ENCODE results near the gene MAP3K6. TPM values are rescaled to one million over a fixed set of nuclear protein-coding genes. Genes with fewer than 3 reads are reported as not detected.

Gene MAP3K6
- total and polyA plus RNA-seq, 2 donors (not counting 3 experiments of a cell fraction or from before 2014, with no cell fraction given) = 9.9 to 12.4 TPM

DNA sequence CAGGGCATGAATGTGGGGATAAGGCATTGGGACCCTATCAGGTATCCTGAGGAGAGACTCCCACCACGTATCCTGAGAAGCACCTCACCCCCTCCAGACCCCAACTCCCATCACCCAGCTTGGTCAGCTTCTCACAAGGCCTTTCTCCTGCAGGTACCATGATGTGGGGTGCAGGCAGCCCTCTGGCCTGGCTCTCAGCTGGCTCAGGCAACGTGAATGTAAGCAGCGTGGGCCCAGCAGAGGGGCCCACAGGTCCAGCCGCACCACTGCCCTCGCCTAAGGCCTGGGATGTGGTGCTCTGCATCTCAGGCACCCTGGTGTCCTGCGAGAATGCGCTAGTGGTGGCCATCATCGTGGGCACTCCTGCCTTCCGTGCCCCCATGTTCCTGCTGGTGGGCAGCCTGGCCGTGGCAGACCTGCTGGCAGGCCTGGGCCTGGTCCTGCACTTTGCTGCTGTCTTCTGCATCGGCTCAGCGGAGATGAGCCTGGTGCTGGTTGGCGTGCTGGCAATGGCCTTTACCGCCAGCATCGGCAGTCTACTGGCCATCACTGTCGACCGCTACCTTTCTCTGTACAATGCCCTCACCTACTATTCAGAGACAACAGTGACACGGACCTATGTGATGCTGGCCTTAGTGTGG, 27.0 kb upstream of the MAP3K6 start:
- Histone ChIP-seq H4K20me1 (replicated peaks; ENCODE audit: control insufficient read depth, extremely low read depth, insufficient read depth, low read length) (no peaks in the 10 kb centered on the region), H3K27me3 (ENCODE audit: control insufficient read depth in 2 of 2, insufficient read depth in 2 of 2, low read length in 2 of 2) (no peaks in the 10 kb centered on the region), H3K36me3 (ENCODE audit: control insufficient read depth in 2 of 2, extremely low read depth in 1 of 2, insufficient read depth in 2 of 2, low read length in 2 of 2) (no peaks in the 10 kb centered on the region), H3K9ac (replicated peaks; ENCODE audit: extremely low read depth, insufficient read depth, low read length) (no peak overlapping the region), H3K79me2 (ENCODE audit: control insufficient read depth, insufficient read depth, low read length) (peaks cover 5% of the 10 kb centered on the region), H3K4me1 (ENCODE audit: control insufficient read depth, extremely low read depth, insufficient read depth, low read length) (peaks cover 18% of the 10 kb centered on the region), H3K27ac (ENCODE audit: insufficient read depth, low read depth, low read length) (no peak overlapping the region), H3K9me3 (replicated peaks; ENCODE audit: control insufficient read depth, insufficient read depth, low read length) (no peaks in the 10 kb centered on the region), H2AFZ (ENCODE audit: low read depth, low read length) (no peak overlapping the region), H3K9me1 (replicated peaks; ENCODE audit: control insufficient read depth, extremely low read depth, insufficient read depth, low read length) (no peaks in the 10 kb centered on the region), H3K4me2 (ENCODE audit: insufficient read depth, low read length) (no peak overlapping the region), H3K4me3 (replicated peaks in 1 of 3; ENCODE audit: insufficient read depth in 1 of 3, low read depth in 1 of 3, low read length in 3 of 3) (no peak overlapping the region)
- DNase-seq (ENCODE audit: low read depth, low spot score) = no peak
- dilution Hi-C loops (cut with MboI; ENCODE audit: extremely low pct_ligation_motif_present, low sequenced_read_pairs) (no loop called here), intact Hi-C loops (cut with micrococcal nuclease) (loop anchor here (5.0 to 10.0 kb wide), 3 partner anchors 71 to 351 kb away; partner anchors contain the start of gene TMEM222)
- BruUV-seq (replicated peaks) = no TSS peak
- TF ChIP-seq, protein P1, sequence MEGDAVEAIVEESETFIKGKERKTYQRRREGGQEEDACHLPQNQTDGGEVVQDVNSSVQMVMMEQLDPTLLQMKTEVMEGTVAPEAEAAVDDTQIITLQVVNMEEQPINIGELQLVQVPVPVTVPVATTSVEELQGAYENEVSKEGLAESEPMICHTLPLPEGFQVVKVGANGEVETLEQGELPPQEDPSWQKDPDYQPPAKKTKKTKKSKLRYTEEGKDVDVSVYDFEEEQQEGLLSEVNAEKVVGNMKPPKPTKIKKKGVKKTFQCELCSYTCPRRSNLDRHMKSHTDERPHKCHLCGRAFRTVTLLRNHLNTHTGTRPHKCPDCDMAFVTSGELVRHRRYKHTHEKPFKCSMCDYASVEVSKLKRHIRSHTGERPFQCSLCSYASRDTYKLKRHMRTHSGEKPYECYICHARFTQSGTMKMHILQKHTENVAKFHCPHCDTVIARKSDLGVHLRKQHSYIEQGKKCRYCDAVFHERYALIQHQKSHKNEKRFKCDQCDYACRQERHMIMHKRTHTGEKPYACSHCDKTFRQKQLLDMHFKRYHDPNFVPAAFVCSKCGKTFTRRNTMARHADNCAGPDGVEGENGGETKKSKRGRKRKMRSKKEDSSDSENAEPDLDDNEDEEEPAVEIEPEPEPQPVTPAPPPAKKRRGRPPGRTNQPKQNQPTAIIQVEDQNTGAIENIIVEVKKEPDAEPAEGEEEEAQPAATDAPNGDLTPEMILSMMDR (IDR thresholded peaks at IDR 0.05; ENCODE audit: extremely low read depth in 1 of 2, insufficient read depth in 1 of 2, low read depth in 1 of 2, low read length in 2 of 2) = no peak
- TF ChIP-seq, protein P2, sequence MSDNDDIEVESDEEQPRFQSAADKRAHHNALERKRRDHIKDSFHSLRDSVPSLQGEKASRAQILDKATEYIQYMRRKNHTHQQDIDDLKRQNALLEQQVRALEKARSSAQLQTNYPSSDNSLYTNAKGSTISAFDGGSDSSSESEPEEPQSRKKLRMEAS (IDR thresholded peaks at IDR 0.05; ENCODE audit: insufficient read depth, insufficient read length) = no peak
- TF ChIP-seq GATA2 (IDR thresholded peaks at IDR 0.05; ENCODE audit: insufficient read depth, insufficient read length, low read depth, low read length) = no peak
- TF ChIP-seq FOS (IDR thresholded peaks at IDR 0.05; ENCODE audit: borderline replicate concordance, insufficient read depth, low read length) = no peak
- TF ChIP-seq POLR2A (IDR thresholded peaks at IDR 0.05; ENCODE audit: low read depth, low read length) = no peak
- TF ChIP-seq JUN (IDR thresholded peaks at IDR 0.05; ENCODE audit: borderline replicate concordance, insufficient read depth, insufficient read length, low read depth) = no peak
- no peak for TF ChIP-seq POLR2AphosphoS5 (IDR thresholded peaks at IDR 0.05; ENCODE audit: insufficient read depth, low read depth, low read length)
- TF ChIP-seq MYC (IDR thresholded peaks at IDR 0.05; ENCODE audit: low read depth, low read length) = no peak
- TF ChIP-seq EZH2 (IDR thresholded peaks at IDR 0.05; ENCODE audit: borderline replicate concordance, low read depth, low read length, severe bottlenecking) = no peak
- ChIA-PET POLR2A (no interaction called here), CTCF (interaction anchor here (1.0 to 6.6 kb wide), 7 partner anchors 27 to 349 kb away, joined by 3 to 275 read pairs (median 5); partner anchors contain the start of gene MAP3K6)
- no peak for FAIRE-seq

Data from endothelial cell of umbilical vein (primary cell).